Mucosa of stomach (tissue), 1 donor: ENCODE data around the gene EPM2A.
"Not testable (repeated sequence)": the region's sequence is repeated elsewhere in the genome, so short reads cannot be mapped to it uniquely, and the experiment has no call there.

Experiments
- H3K27me3 ChIP-seq: one replicate; pipeline ENCODE4 v1.7.0; 2013; ENCODE audit warnings: mild to moderate bottlenecking, low read length; ENCODE audit not compliant: control insufficient read depth, insufficient read depth
- H3K36me3 ChIP-seq: one replicate; pipeline ENCODE4 v1.7.0; 2013; ENCODE audit warnings: low read length; ENCODE audit not compliant: control insufficient read depth, insufficient read depth
- H3K4me1 ChIP-seq: one replicate; pipeline ENCODE4 v1.7.0; 2013; ENCODE audit warnings: mild to moderate bottlenecking, low read length; ENCODE audit not compliant: control insufficient read depth, insufficient read depth
- H3K4me3 ChIP-seq: one replicate; pipeline ENCODE4 v1.7.0; 2013; ENCODE audit warnings: low read length
- H3K9ac ChIP-seq: one replicate; pipeline ENCODE4 v1.7.0; 2013; ENCODE audit warnings: mild to moderate bottlenecking, low read length, moderate library complexity
- H3K9me3 ChIP-seq: one replicate; pipeline ENCODE4 v1.7.0; 2013; ENCODE audit warnings: mild to moderate bottlenecking, low read length, moderate library complexity; ENCODE audit not compliant: control insufficient read depth
- donor health status: Pancreatic carcinoma.

Gene EPM2A

GRCh38 chr6:145704143-145704781 is 31.1 kb downstream of the EPM2A start:
- Histone ChIP-seq H3K9me3 (no peaks in the 10 kb centered on the region), H3K9ac (no peak overlapping the region), H3K4me3 (no peak overlapping the region), H3K36me3 (no peaks in the 10 kb centered on the region), H3K4me1 (no peaks in the 10 kb centered on the region), H3K27me3 (no peaks in the 10 kb centered on the region)

- Histone ChIP-seq H3K4me3 (no peak overlapping the region), H3K27me3 (no peaks in the 10 kb centered on the region), H3K9ac (no peak overlapping the region), H3K9me3 (no peaks in the 10 kb centered on the region), H3K36me3 (no peaks in the 10 kb centered on the region), H3K4me1 (no peaks in the 10 kb centered on the region)
Observed at GRCh38 chr6:145699462-145699861, 35.9 kb downstream of the EPM2A start.

GRCh38 chr6:145697401-145697800 is 37.9 kb downstream of the EPM2A start:
- H3K9ac ChIP-seq, H3K36me3 ChIP-seq, H3K4me1 ChIP-seq, H3K27me3 ChIP-seq, H3K9me3 ChIP-seq, H3K4me3 ChIP-seq: not testable (repeated sequence)

DNA sequence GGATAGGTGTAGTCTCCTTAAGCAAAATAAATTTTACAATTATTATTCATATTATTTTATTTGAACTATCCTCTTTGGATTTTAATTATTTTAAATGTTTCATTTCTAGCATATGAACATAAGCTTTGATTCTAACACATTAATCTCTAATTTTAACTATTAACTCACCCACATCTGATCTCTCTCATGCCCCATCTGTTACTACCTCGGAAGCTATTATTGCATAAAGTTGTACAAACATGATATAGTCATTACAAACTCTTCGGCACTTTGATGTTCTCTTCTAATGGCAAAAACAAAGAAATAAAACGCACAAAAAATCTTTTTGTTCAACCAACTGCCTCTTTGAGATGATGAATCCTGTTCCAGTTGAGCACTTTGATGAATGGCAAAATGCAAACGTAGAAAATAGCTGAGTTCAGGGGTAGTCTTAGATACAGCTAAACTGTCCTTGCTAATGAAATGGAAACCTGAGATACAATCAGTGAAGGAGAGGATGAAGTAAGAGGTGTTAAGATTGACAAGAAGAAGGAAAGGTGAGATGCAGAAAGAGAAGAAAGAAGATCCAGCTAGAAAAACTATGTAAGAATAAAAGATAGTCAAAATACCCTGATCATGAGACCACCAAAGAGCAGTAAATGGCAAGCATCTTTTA is 41.1 kb downstream of the EPM2A start:
- no peaks in the 10 kb centered on the region for H3K4me1 ChIP-seq
- no peaks in the 10 kb centered on the region for H3K9me3 ChIP-seq
- no peaks in the 10 kb centered on the region for H3K36me3 ChIP-seq
- H3K9ac ChIP-seq, result no peak overlapping the region
- H3K27me3 ChIP-seq, result no peaks in the 10 kb centered on the region
- no peak overlapping the region for H3K4me3 ChIP-seq

GRCh38 chr6:145690969-145691368 is 44.4 kb downstream of the EPM2A start:
- no peaks in the 10 kb centered on the region for H3K9me3 ChIP-seq
- no peaks in the 10 kb centered on the region for H3K27me3 ChIP-seq
- H3K4me3 ChIP-seq, result no peak overlapping the region
- H3K36me3 ChIP-seq, result no peaks in the 10 kb centered on the region
- H3K9ac ChIP-seq, result no peak overlapping the region
- no peaks in the 10 kb centered on the region for H3K4me1 ChIP-seq

DNA sequence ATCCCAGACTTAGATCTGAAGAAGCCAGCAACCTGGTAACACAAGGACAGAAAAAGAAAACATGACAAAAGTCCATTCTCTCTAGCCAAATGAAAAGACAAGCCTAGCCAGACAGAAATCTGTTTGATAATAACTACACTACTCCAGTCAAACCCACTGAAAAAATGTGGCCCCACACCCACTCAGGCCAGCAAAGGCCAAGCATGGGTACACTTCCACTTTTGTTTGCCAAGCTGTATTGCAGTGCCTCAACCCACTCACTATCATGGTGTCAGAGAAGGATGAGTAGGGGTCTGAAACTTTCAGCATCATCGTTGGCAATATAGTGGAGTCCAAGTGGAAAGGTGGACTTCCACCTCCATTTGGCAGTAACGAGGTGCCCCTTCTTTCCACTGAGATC is 45.8 kb downstream of the EPM2A start:
- Histone ChIP-seq H3K4me1 (no peaks in the 10 kb centered on the region), H3K27me3 (no peaks in the 10 kb centered on the region), H3K9me3 (no peaks in the 10 kb centered on the region), H3K9ac (no peak overlapping the region), H3K36me3 (no peaks in the 10 kb centered on the region), H3K4me3 (no peak overlapping the region)

GRCh38 chr6:145688493-145688905 is 46.8 kb downstream of the EPM2A start:
- Histone ChIP-seq H3K9ac (no peak overlapping the region), H3K36me3 (no peaks in the 10 kb centered on the region), H3K27me3 (no peaks in the 10 kb centered on the region), H3K4me1 (no peaks in the 10 kb centered on the region), H3K9me3 (no peaks in the 10 kb centered on the region), H3K4me3 (no peak overlapping the region)

- no peaks in the 10 kb centered on the region for H3K36me3 ChIP-seq
- H3K9ac ChIP-seq, result no peak overlapping the region
- no peaks in the 10 kb centered on the region for H3K9me3 ChIP-seq
- H3K4me1 ChIP-seq, result no peaks in the 10 kb centered on the region
- H3K27me3 ChIP-seq, result no peaks in the 10 kb centered on the region
- H3K4me3 ChIP-seq, result no peak overlapping the region
Observed at GRCh38 chr6:145685932-145686331, 49.4 kb downstream of the EPM2A start.

DNA sequence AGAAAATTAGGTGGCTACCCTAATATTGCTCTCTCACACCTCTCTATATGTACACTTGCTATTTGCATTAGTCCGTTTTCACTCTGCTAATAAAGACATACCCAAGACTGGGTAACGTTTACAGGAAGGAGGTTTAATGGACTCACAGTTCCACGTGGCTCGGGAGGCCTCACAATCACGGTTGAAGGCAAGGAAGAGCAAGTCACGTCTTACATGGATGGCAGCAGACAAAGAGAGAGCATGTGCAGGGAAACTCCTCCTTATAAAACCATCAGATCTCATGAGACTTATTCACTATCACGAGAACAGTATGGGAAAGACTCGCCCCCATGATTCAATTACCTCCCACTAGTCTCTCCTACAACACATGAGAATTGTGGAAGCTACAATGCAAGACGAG is 53.4 kb downstream of the EPM2A start:
- Histone ChIP-seq H3K36me3 (no peaks in the 10 kb centered on the region), H3K4me1 (no peaks in the 10 kb centered on the region)

DNA sequence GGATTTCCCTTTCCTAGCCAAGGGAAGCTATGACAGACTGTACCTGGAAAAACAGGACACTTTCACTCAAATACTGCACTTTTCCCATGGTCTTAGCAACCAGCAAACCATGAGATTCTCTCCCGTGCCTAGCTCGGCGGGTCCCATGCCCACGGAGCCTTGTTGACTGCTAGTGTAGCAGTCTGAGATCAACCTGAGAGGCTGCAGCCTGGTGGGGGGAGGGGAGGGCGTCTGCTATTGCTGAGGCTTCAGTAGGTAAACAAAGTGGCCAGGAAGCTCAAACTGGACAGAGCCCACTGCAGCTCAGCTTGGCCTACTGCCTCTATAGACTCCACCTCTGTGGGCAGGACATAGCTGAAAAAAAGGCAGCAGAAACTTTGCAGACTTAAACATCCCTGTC is 61.8 kb downstream of the EPM2A start:
- H3K9ac ChIP-seq, result no peak overlapping the region
- no peaks in the 10 kb centered on the region for H3K27me3 ChIP-seq
- no peaks in the 10 kb centered on the region for H3K36me3 ChIP-seq
- H3K9me3 ChIP-seq, result no peaks in the 10 kb centered on the region
- H3K4me1 ChIP-seq, result no peaks in the 10 kb centered on the region
- no peak overlapping the region for H3K4me3 ChIP-seq

More for the DNA sequence above, 53.4 kb downstream of the EPM2A start:
- no peaks in the 10 kb centered on the region for H3K27me3 ChIP-seq
- no peak overlapping the region for H3K4me3 ChIP-seq
- no peaks in the 10 kb centered on the region for H3K9me3 ChIP-seq
- no peak overlapping the region for H3K9ac ChIP-seq

DNA sequence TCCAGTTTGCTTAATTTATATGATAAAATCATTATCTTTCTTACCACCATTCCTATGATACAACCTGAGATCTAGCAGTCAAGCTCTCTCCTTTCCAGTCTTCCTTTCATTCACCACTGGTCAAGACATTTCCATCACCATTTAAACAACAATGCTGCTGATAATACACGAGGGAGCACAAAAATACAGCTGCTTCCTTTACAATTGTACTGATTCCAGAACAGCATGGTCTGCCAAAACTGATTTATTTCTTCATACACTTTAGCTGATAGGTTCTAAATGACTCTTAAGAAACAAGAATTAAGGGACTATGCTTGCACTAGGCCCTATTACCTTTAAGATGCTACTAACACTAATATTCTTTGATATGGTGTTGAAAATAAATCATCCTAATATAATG is 65.0 kb downstream of the EPM2A start:
- Histone ChIP-seq H3K4me1 (no peaks in the 10 kb centered on the region), H3K27me3 (no peaks in the 10 kb centered on the region), H3K4me3 (no peak overlapping the region), H3K36me3 (no peaks in the 10 kb centered on the region), H3K9me3 (no peaks in the 10 kb centered on the region), H3K9ac (no peak overlapping the region)

GRCh38 chr6:145669627-145670034 is 65.7 kb downstream of the EPM2A start:
- Histone ChIP-seq H3K36me3 (no peaks in the 10 kb centered on the region), H3K4me1 (no peaks in the 10 kb centered on the region), H3K4me3 (no peak overlapping the region), H3K9ac (no peak overlapping the region), H3K9me3 (no peaks in the 10 kb centered on the region), H3K27me3 (no peaks in the 10 kb centered on the region)
